OCI-LY1 (cell line): Measurements from ENCODE around the gene CSMD2.

Experiments
- EZH2 ChIP-seq: fragments of 200-600 bp; sonication (generic), shearing (Covaris generic); IDR thresholded peaks from 2 replicates; pipeline ENCODE4 v1.8.0; 2017; ENCODE audit warnings: borderline replicate concordance, mixed run types, mild to moderate bottlenecking, antibody characterized with exemption, low read length, moderate library complexity, mixed read lengths
- TF ChIP-seq, protein P1 (sequence below): fragments of 200-600 bp; sonication (generic), shearing (Covaris generic); IDR thresholded peaks from 2 replicates; pipeline ENCODE4 v1.5.1; 2017; ENCODE audit warnings: mild to moderate bottlenecking, antibody characterized with exemption, low read length, moderate library complexity, mixed read lengths

- TF ChIP-seq, protein P1, sequence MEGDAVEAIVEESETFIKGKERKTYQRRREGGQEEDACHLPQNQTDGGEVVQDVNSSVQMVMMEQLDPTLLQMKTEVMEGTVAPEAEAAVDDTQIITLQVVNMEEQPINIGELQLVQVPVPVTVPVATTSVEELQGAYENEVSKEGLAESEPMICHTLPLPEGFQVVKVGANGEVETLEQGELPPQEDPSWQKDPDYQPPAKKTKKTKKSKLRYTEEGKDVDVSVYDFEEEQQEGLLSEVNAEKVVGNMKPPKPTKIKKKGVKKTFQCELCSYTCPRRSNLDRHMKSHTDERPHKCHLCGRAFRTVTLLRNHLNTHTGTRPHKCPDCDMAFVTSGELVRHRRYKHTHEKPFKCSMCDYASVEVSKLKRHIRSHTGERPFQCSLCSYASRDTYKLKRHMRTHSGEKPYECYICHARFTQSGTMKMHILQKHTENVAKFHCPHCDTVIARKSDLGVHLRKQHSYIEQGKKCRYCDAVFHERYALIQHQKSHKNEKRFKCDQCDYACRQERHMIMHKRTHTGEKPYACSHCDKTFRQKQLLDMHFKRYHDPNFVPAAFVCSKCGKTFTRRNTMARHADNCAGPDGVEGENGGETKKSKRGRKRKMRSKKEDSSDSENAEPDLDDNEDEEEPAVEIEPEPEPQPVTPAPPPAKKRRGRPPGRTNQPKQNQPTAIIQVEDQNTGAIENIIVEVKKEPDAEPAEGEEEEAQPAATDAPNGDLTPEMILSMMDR, result no peak
- TF ChIP-seq EZH2, result no peak
Measured at GRCh38 chr1:34049477-34049876, 115.6 kb downstream of the CSMD2 start.
